GM21529 (cell line): ENCODE measurements around the gene DGKG.

Experiments used
- ATAC-seq: cut with Tn5 transposase; IDR thresholded peaks from one replicate; pipeline ENCODE4 v1.9.1; 2021; ENCODE audit not compliant: unreplicated experiment

DGKG gene

GRCh38 chr3:186117521-186118134 lies 244.4 kb downstream of the DGKG start:
- ATAC-seq = no peak

- ATAC-seq = no peak
Observed at GRCh38 chr3:186115239-186115996, 246.6 kb downstream of the DGKG start.

DNA sequence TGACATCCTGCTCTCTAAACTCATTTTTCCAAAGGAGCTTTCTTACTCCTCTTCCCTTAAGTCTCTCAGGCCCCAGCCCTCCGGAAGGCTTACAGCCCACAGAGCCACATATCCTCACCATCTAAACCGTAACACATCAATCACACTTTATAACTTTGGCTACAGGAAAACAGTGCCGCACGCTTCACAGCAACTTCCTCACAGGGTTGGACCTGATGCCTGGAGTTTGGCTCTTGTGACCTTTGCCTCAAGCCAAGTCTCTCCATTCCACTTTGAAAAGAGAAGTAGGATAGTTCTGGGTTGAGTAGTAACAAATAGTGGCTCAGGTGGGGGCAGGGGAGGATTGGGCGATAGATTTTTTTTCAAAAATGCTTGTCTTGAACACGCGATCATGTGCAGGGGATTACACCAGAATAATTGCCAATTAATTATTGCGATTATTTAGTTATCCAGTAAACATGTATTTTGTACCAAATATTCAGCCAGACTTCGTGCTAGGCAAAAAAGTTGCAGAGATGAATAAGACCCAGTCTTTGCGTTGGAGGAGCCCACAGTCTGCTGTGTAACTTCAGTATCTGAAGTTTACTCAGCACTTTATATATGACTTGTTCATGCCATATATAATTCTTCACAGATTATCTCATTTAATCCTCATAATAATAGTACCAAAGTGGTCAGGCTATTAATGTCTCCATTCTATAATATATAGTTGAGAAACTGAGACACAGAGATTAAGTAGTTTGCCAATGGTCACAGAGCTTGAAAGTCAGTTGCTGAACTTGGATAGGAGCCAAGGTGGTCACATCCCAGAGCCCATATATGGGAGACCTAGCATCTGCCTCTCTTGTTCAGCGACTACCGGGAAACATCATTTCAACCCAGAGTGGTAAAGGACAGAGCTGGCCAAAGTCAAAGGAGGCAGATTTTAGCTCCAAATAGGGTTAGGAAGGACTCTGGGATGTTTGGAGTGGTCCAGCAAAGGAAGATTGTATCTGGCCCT lies 250.8 kb downstream of the DGKG start:
- ATAC-seq = no peak

GRCh38 chr3:186109897-186110803 lies 251.9 kb downstream of the DGKG start:
- no peak for ATAC-seq

- ATAC-seq = peak; percentile 92
Observed at GRCh38 chr3:186108941-186109865, 252.8 kb downstream of the DGKG start, which contains the start of gene ETV5. Gene ETV5 (minus strand): TSS chr3:186109089. CDS start chr3:186105868, 3,221 bp downstream.

GRCh38 chr3:186108106-186108940 lies 253.7 kb downstream of the DGKG start:
- ATAC-seq = no peak

GRCh38 chr3:186107215-186108105 lies 254.6 kb downstream of the DGKG start:
- ATAC-seq = peak; percentile 17

GRCh38 chr3:186105543-186105942 lies 256.5 kb downstream of the DGKG start:
- ATAC-seq = no peak

- ATAC-seq = no peak
Observed at GRCh38 chr3:186102687-186103086, 259.3 kb downstream of the DGKG start.

GRCh38 chr3:186100398-186100797 lies 261.6 kb downstream of the DGKG start:
- no peak for ATAC-seq

- ATAC-seq = no peak
Observed at GRCh38 chr3:186099178-186099577, 262.9 kb downstream of the DGKG start.

- ATAC-seq = no peak
Observed at GRCh38 chr3:186098740-186099139, 263.3 kb downstream of the DGKG start.

DNA sequence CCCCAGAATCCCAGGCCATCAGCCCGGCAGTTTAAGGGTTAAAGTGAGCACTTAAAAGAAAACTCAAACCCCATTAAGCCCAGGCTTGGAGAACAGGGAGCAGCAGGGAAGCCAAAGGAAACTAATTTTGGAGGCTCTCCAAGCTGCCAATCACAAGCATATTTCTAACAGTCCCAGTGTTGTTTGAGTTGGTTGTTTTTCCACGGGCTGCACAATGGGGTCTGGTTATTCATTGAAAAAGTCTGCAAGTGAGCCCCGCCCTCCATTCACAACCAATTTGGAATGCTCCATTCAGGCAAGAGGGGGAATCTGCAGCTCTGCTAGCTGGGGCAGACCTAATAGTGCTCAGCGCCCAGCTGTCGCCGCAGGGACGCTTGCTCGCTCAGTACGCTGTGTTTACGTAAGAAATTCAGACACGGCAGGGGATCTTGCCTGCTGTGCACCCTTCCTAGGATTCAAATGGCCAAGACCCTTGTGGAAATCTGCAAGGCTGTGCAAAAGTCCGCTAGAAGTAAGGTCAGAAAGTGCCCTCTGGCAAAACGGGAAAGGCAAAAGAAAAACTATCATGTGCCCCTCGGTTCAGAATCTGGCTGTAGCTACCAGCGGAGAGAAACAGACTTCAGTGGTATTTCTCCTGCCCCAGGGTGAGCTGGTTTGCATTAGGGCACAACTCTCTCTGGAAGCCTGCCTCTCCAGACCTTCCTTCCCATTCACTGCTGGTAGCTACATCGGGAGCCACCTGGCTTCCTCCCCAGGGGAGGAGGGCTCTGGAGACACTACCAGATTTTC lies 264.2 kb downstream of the DGKG start:
- no peak for ATAC-seq

DNA sequence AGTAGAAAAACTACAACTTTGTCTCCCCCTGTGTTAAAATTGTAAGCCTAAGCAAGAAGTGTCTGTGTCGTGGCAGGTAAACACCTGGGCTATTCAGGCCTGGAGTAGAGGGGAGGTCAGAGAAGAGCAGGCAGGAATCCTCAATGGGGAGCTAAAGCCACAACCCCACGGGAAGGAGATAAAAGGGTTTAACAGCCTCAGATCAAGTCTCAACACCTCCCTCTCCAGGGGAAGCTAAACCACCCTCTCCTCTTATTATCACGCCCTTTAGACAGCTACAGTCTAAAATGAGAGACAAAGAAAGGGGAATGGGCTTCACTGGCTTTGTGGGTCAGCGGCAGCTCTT lies 264.7 kb downstream of the DGKG start:
- no peak for ATAC-seq
